Liver (tissue), 3 donors: ENCODE data around the gene NUDT22.

Source experiments
- GABPA ChIP-seq, 2 donors: IDR thresholded peaks in 1 of 2; conservative IDR thresholded peaks in 1 of 2; 2 replicates each; pipeline ENCODE4 v1.6.1; 2016; ENCODE audit warnings: antibody characterized with exemption in 2 of 2, mild to moderate bottlenecking in 1 of 2, moderate library complexity in 1 of 2
- SP1 ChIP-seq: IDR thresholded peaks from 2 replicates; pipeline ENCODE4 v1.6.1; 2018; ENCODE audit warnings: antibody characterized with exemption, mild to moderate bottlenecking
- TAF1 ChIP-seq: conservative IDR thresholded peaks from 2 replicates; pipeline ENCODE4 v1.6.1; 2016; ENCODE audit warnings: antibody characterized with exemption, mild to moderate bottlenecking
- TF ChIP-seq, protein P1 (sequence below): fragments of 150-350 bp; IDR thresholded peaks from 2 replicates; pipeline ENCODE4 v1.5.1; 2017; ENCODE audit warnings: improper control_type of control experiment, low read depth, low read length; ENCODE audit not compliant: missing input control
- TF ChIP-seq, protein P2 (sequence below): IDR thresholded peaks from 2 replicates; pipeline ENCODE4 v1.6.1; 2016; ENCODE audit warnings: antibody characterized with exemption, mild to moderate bottlenecking
- TF ChIP-seq, protein P3 (sequence below): IDR thresholded peaks from 2 replicates; pipeline ENCODE4 v1.6.1; 2016; ENCODE audit warnings: antibody characterized with exemption
- donor health status: healthy.
- donor health status: healthy.

DNA sequence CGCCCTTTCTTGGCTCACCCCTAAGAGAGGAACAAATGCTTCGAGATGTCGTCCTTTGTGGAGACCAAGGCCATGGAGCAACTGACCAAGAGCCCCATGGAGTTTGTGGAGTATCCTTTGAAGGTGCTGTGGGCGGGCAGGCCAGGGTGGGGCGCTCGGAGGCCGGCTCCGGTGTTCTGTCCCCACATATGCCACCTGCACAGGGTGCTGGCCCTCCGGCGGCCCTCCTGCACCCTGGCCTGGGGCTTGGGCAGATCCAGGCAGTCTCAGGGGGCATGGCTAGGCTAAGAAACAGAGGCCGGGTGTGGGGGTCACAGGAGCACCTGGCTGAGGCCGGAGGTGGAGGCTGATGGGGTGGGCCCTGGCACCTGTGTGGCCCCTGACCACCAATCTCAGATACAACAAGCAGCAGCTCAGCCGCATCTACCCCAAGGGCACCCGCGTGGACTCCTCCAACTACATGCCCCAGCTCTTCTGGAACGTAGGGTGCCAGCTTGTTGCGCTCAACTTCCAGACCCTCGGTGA lies 35.5 kb downstream of the NUDT22 start:
- TF ChIP-seq, protein P1, sequence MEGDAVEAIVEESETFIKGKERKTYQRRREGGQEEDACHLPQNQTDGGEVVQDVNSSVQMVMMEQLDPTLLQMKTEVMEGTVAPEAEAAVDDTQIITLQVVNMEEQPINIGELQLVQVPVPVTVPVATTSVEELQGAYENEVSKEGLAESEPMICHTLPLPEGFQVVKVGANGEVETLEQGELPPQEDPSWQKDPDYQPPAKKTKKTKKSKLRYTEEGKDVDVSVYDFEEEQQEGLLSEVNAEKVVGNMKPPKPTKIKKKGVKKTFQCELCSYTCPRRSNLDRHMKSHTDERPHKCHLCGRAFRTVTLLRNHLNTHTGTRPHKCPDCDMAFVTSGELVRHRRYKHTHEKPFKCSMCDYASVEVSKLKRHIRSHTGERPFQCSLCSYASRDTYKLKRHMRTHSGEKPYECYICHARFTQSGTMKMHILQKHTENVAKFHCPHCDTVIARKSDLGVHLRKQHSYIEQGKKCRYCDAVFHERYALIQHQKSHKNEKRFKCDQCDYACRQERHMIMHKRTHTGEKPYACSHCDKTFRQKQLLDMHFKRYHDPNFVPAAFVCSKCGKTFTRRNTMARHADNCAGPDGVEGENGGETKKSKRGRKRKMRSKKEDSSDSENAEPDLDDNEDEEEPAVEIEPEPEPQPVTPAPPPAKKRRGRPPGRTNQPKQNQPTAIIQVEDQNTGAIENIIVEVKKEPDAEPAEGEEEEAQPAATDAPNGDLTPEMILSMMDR, result no peak
- TF ChIP-seq, protein P2, sequence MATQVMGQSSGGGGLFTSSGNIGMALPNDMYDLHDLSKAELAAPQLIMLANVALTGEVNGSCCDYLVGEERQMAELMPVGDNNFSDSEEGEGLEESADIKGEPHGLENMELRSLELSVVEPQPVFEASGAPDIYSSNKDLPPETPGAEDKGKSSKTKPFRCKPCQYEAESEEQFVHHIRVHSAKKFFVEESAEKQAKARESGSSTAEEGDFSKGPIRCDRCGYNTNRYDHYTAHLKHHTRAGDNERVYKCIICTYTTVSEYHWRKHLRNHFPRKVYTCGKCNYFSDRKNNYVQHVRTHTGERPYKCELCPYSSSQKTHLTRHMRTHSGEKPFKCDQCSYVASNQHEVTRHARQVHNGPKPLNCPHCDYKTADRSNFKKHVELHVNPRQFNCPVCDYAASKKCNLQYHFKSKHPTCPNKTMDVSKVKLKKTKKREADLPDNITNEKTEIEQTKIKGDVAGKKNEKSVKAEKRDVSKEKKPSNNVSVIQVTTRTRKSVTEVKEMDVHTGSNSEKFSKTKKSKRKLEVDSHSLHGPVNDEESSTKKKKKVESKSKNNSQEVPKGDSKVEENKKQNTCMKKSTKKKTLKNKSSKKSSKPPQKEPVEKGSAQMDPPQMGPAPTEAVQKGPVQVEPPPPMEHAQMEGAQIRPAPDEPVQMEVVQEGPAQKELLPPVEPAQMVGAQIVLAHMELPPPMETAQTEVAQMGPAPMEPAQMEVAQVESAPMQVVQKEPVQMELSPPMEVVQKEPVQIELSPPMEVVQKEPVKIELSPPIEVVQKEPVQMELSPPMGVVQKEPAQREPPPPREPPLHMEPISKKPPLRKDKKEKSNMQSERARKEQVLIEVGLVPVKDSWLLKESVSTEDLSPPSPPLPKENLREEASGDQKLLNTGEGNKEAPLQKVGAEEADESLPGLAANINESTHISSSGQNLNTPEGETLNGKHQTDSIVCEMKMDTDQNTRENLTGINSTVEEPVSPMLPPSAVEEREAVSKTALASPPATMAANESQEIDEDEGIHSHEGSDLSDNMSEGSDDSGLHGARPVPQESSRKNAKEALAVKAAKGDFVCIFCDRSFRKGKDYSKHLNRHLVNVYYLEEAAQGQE, result no peak
- TF ChIP-seq, protein P3, sequence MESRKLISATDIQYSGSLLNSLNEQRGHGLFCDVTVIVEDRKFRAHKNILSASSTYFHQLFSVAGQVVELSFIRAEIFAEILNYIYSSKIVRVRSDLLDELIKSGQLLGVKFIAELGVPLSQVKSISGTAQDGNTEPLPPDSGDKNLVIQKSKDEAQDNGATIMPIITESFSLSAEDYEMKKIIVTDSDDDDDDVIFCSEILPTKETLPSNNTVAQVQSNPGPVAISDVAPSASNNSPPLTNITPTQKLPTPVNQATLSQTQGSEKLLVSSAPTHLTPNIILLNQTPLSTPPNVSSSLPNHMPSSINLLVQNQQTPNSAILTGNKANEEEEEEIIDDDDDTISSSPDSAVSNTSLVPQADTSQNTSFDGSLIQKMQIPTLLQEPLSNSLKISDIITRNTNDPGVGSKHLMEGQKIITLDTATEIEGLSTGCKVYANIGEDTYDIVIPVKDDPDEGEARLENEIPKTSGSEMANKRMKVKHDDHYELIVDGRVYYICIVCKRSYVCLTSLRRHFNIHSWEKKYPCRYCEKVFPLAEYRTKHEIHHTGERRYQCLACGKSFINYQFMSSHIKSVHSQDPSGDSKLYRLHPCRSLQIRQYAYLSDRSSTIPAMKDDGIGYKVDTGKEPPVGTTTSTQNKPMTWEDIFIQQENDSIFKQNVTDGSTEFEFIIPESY, result no peak
- TF ChIP-seq SP1, result no peak
- TF ChIP-seq GABPA (IDR thresholded peaks at IDR 0.05 in 1 of 2, conservative IDR thresholded peaks at IDR 0.05 in 1 of 2), result no peak
- no peak for TF ChIP-seq TAF1
